HepG2 (cell line): ENCODE results near the gene PKD2L1. TPM values are rescaled to one million over a fixed set of nuclear protein-coding genes. Genes with fewer than 3 reads are reported as not detected.

Experiments used
- ATAC-seq: fragments of 200-7000 bp; cut with Tn5 transposase; 3 replicates; pipeline ENCODE4 v1.9.1; 2020; ENCODE audit warnings: mild to moderate bottlenecking, moderate library complexity
- BruUV-seq: library from RNA; stranded (reverse); fragments of 400-500 nt; replicated peaks from 2 replicates; lab custom pipeline; 2021; lab: Mats Ljungman, UMichigan
- CTCF ChIA-PET: fragments of 300-600 bp; formaldehyde crosslinking; extraction: SDS; loops from one replicate; lab custom pipeline; 2021; ENCODE audit warnings: low total read pairs, inconsistent platforms, low intra/inter-chr PET ratio; lab: Yijun Ruan, JAX
- POLR2A ChIA-PET: fragments of 350-600 bp; sonication (Branson Sonifier 250); formaldehyde crosslinking; loops from one replicate; lab custom pipeline; 2020; ENCODE audit warnings: antibody characterized with exemption, inconsistent platforms; lab: Yijun Ruan, JAX
- DNase-seq: peaks from one replicate; pipeline ENCODE4 v3.0.0-alpha.2; 2015; ENCODE audit warnings: low spot score
- FAIRE-seq: peaks from 3 replicates; lab custom pipeline; 2011; peaks lifted over from hg19 to GRCh38; lab: Jason Lieb, UNC
- H2AFZ ChIP-seq: one replicate; pipeline ENCODE4 v1.6.1; 2011; ENCODE audit warnings: low read length, inconsistent platforms
- H3K27ac ChIP-seq: fragments of 300-600 bp; 3 replicates; pipeline ENCODE4 v1.8.0; 2011; ENCODE audit warnings: mixed run types, mild to moderate bottlenecking, mixed read lengths, low read length, inconsistent platforms; ENCODE audit not compliant: insufficient read depth; ENCODE audit errors: extremely low read length
- H3K27me3 ChIP-seq, 2 experiments: fragments of 200-600 bp in 1 of 2; 2 replicates in 1 of 2; 3 replicates in 1 of 2; pipeline versions ENCODE4 v1.6.0 to v1.8.0; 2011; ENCODE audit warnings: low read length in 2 of 2, mild to moderate bottlenecking in 2 of 2, moderate library complexity in 2 of 2, inconsistent platforms in 1 of 2; ENCODE audit not compliant: insufficient read depth in 2 of 2, control insufficient read depth in 1 of 2
- H3K36me3 ChIP-seq, 2 experiments: fragments of 200-600 bp in 1 of 2; replicated peaks in 1 of 2; 2 replicates in 1 of 2; 3 replicates in 1 of 2; pipeline versions ENCODE4 v1.5.1 to v1.8.0; 2011; ENCODE audit warnings: low read length in 2 of 2, inconsistent platforms in 1 of 2; ENCODE audit not compliant: insufficient read depth in 2 of 2, control insufficient read depth in 1 of 2
- H3K4me1 ChIP-seq: 2 replicates; pipeline ENCODE4 v1.5.1; 2012; ENCODE audit warnings: low read length, inconsistent platforms; ENCODE audit not compliant: insufficient read depth
- H3K4me2 ChIP-seq: 2 replicates; pipeline ENCODE4 v1.6.0; 2011; ENCODE audit warnings: low read depth, low read length, inconsistent platforms
- H3K4me3 ChIP-seq, 3 experiments: fragments of 200-600 bp in 1 of 3; sonication (generic), shearing (Covaris generic) in 1 of 3; replicated peaks in 1 of 3; 2 replicates each; pipeline ENCODE4 v1.5.1; 2011 to 2016; ENCODE audit warnings: low read length in 3 of 3, inconsistent platforms in 2 of 3, low read depth in 2 of 3, mild to moderate bottlenecking in 2 of 3, control low read depth in 1 of 3, mixed read lengths in 1 of 3; ENCODE audit not compliant: insufficient read depth in 1 of 3
- H3K79me2 ChIP-seq: one replicate; pipeline ENCODE4 v1.6.1; 2011; ENCODE audit warnings: low read length, inconsistent platforms; ENCODE audit not compliant: insufficient read depth
- H3K9ac ChIP-seq: 2 replicates; pipeline ENCODE4 v1.6.0; 2011; ENCODE audit warnings: mild to moderate bottlenecking, low read depth, low read length, inconsistent platforms; ENCODE audit not compliant: insufficient read depth
- H3K9me3 ChIP-seq: 2 replicates; pipeline ENCODE4 v1.5.1; 2012; ENCODE audit warnings: mild to moderate bottlenecking, low read length
- H4K20me1 ChIP-seq: 2 replicates; pipeline ENCODE4 v1.6.0; 2011; ENCODE audit warnings: inconsistent platforms, mild to moderate bottlenecking, low read length, moderate library complexity; ENCODE audit not compliant: insufficient read depth
- BCL3 ChIP-seq: sonication (generic); formaldehyde crosslinking; IDR thresholded peaks from 2 replicates; pipeline ENCODE4 v1.5.1; 2020; ENCODE audit warnings: mild to moderate bottlenecking, missing genetic modification reagents, moderate library complexity
- CEBPB ChIP-seq: IDR thresholded peaks from 2 replicates; pipeline ENCODE4 v1.6.1; 2011; ENCODE audit warnings: low read depth, low read length, improper control_type of control experiment, borderline replicate concordance
- CHD4 ChIP-seq: fragments of 200-600 bp; sonication (generic); IDR thresholded peaks from 2 replicates; pipeline ENCODE4 v1.7.0; 2017; ENCODE audit warnings: mild to moderate bottlenecking, low read length, borderline replicate concordance
- HNRNPH1 ChIP-seq: fragments of 200-400 bp; formaldehyde crosslinking; optimal IDR thresholded peaks from 2 replicates; pipeline ENCODE3; 2017; ENCODE audit warnings: mild to moderate bottlenecking, low read depth, low read length
- KAT2B ChIP-seq: fragments of 150-350 bp; IDR thresholded peaks from 2 replicates; pipeline ENCODE4 v1.6.1; 2014; ENCODE audit warnings: low read depth, low read length, borderline replicate concordance
- MAF1 ChIP-seq: sonication (generic); formaldehyde crosslinking; IDR thresholded peaks from 2 replicates; pipeline ENCODE4 v1.5.0; 2020; ENCODE audit warnings: missing genetic modification reagents, borderline replicate concordance
- NPAS2 ChIP-seq: sonication (generic); formaldehyde crosslinking; IDR thresholded peaks from 2 replicates; pipeline ENCODE4 v1.8.0; 2022; ENCODE audit warnings: mild to moderate bottlenecking, missing genetic modification reagents, borderline replicate concordance
- THAP11 ChIP-seq: IDR thresholded peaks from 2 replicates; pipeline ENCODE4 v1.6.1; 2016; ENCODE audit warnings: missing biosample characterization, missing genetic modification reagents
- TSC22D2 ChIP-seq: sonication (generic); formaldehyde crosslinking; IDR thresholded peaks from 2 replicates; pipeline ENCODE4 v1.5.1; 2020; ENCODE audit warnings: missing genetic modification reagents, mild to moderate bottlenecking, borderline replicate concordance
- UBTF ChIP-seq: sonication (generic); formaldehyde crosslinking; IDR thresholded peaks from 2 replicates; pipeline ENCODE4 v1.4.0; 2020; ENCODE audit warnings: mild to moderate bottlenecking, missing genetic modification reagents
- ZNF639 ChIP-seq: conservative IDR thresholded peaks from 2 replicates; pipeline ENCODE4 v1.6.1; 2018; ENCODE audit warnings: missing genetic modification reagents
- ZNF766 ChIP-seq: sonication (generic); formaldehyde crosslinking; IDR thresholded peaks from 2 replicates; pipeline ENCODE4 v1.5.0; 2020; ENCODE audit warnings: missing genetic modification reagents, borderline replicate concordance
- WGBS: methylation state at CpG from one replicate; pipeline ENCODE4 v1.1.6; 2017; ENCODE audit warnings: low lambda C conversion rate; 5-methylcytosine and 5-hydroxymethylcytosine counted together
- in situ Hi-C: cut with HindIII; loops from 2 replicates; pipeline ENCODE4 v1.10.0; 2017; ENCODE audit warnings: low pct_unique_long_range_greater_than_20kb; ENCODE audit not compliant: extremely low pct_ligation_motif_present
- intact Hi-C: fragments of 100-400 bp; cut with micrococcal nuclease; formaldehyde crosslinking; loops from one replicate; pipeline ENCODE4 v1.10.0; 2022; ENCODE audit not compliant: unreplicated experiment
- polyA plus RNA-seq, 8 experiments: library from polyadenylated mRNA; depleted of rRNA in 3 of 8; stranded (reverse) in 7 of 8; unstranded in 1 of 8; fragments of >200 nt; fragmentation: Illumina TruSeq in 4 of 8; extraction: Trizol in 4 of 8; gene quantifications; 2 replicates each; pipeline versions ENCODE4 v1.2.1 to v1.2.3, GENCODE V29; 2011 to 2016; ENCODE audit warnings: low read depth in 4 of 8, missing spikeins in 1 of 8, mixed read lengths in 1 of 8; ENCODE audit not compliant: insufficient read depth in 1 of 8
- total RNA-seq, 5 experiments: library from RNA; depleted of rRNA; stranded (reverse); fragments of >200 nt; fragmentation: Illumina TruSeq; extraction: Trizol; gene quantifications; 2 replicates each; pipeline ENCODE4 v1.2.3, GENCODE V29; 2016; ENCODE audit warnings: low read depth in 1 of 5
- TF ChIP-seq, protein P1 (sequence below): sonication (generic); formaldehyde crosslinking; conservative IDR thresholded peaks from 2 replicates; pipeline ENCODE4 v1.8.0; 2022; ENCODE audit warnings: missing genetic modification reagents
- TF ChIP-seq, protein P2 (sequence below): sonication (generic); formaldehyde crosslinking; IDR thresholded peaks from 2 replicates; pipeline ENCODE4 v1.4.0; 2020; ENCODE audit warnings: missing genetic modification reagents

The PKD2L1 gene
- total and polyA plus RNA-seq, 2 of the 13 experiments (the other 11 are each of a cell fraction or from before 2014, with no cell fraction given) = 0.07 to 0.15 TPM

DNA sequence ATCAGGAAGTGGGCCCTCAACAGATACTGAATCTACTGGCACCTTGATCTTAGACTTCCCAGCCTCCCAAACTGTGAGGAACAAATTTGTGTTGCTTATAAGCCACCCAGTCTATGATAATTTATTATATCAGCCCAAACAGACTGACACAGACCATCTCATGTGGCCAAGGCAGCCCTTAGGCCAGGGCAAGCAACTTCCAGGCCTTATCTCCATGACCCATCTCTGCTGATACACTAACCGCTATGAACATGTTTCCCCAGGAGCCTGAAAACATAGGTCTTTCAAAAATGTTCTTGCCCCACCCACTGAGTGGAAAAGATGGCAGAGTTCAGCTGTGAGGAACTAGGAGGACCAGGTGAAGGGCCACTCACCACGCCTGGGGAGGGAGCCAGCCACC is 40.4 kb downstream of the PKD2L1 start (continued):
- no peak for TF ChIP-seq BCL3 (CRISPR knock-in tag)

GRCh38 chr10:100288196-100288595 is 41.8 kb downstream of the PKD2L1 start:
- H3K9me3 ChIP-seq = no peaks in the 10 kb centered on the region
- TF ChIP-seq CEBPB (no peak), NPAS2 (no peak), TSC22D2 (CRISPR knock-in tag) (no peak), CHD4 (no peak), ZNF639 (CRISPR knock-in tag) (no peak), HNRNPH1 (no peak), THAP11 (CRISPR knock-in tag) (no peak), ZNF766 (CRISPR knock-in tag) (no peak), KAT2B (no peak), UBTF (CRISPR knock-in tag) (no peak), MAF1 (CRISPR knock-in tag) (no peak)
- TF ChIP-seq, protein P1, sequence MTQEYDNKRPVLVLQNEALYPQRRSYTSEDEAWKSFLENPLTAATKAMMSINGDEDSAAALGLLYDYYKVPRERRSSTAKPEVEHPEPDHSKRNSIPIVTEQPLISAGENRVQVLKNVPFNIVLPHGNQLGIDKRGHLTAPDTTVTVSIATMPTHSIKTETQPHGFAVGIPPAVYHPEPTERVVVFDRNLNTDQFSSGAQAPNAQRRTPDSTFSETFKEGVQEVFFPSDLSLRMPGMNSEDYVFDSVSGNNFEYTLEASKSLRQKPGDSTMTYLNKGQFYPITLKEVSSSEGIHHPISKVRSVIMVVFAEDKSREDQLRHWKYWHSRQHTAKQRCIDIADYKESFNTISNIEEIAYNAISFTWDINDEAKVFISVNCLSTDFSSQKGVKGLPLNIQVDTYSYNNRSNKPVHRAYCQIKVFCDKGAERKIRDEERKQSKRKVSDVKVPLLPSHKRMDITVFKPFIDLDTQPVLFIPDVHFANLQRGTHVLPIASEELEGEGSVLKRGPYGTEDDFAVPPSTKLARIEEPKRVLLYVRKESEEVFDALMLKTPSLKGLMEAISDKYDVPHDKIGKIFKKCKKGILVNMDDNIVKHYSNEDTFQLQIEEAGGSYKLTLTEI = no peak
- TF ChIP-seq, protein P2, sequence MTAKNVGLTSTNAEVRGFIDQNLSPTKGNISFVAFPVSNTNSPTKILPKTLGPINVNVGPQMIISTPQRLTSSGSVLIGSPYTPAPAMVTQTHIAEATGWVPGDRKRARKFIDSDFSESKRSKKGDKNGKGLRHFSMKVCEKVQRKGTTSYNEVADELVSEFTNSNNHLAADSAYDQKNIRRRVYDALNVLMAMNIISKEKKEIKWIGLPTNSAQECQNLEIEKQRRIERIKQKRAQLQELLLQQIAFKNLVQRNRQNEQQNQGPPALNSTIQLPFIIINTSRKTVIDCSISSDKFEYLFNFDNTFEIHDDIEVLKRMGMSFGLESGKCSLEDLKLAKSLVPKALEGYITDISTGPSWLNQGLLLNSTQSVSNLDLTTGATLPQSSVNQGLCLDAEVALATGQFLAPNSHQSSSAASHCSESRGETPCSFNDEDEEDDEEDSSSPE = no peak

More at GRCh38 chr10:100288196-100288595, 41.8 kb downstream of the PKD2L1 start:
- intact Hi-C loops (no loop called here), in situ Hi-C loops (no loop called here)
- FAIRE-seq (no peak), ATAC-seq (no peak), DNase-seq (no peak)
- H3K27me3 ChIP-seq = no peaks in the 10 kb centered on the region; a peak in 1 of 5 replicates
- peaks cover 30% of the 10 kb centered on the region for H3K79me2 ChIP-seq
- no TSS peak for BruUV-seq
- CTCF ChIA-PET = no interaction called here
- H3K4me3 ChIP-seq = no peak overlapping the region
- WGBS = 33% methylated on average over 5 of the region's 5 CpGs
- no peak overlapping the region for H3K9ac ChIP-seq
- POLR2A ChIA-PET = no interaction called here
- H3K36me3 ChIP-seq = no peaks in the 10 kb centered on the region; a peak in 2 of 5 replicates
- no peak overlapping the region for H3K27ac ChIP-seq
- no peaks in the 10 kb centered on the region for H4K20me1 ChIP-seq
- no peak overlapping the region for H3K4me2 ChIP-seq
- no peak overlapping the region for H2AFZ ChIP-seq
- peaks cover 75% of the 10 kb centered on the region for H3K4me1 ChIP-seq
